ENCODE data around the gene P2RX4.
"Not testable (repeated sequence)": the region's sequence is repeated elsewhere in the genome, so short reads cannot be mapped to it uniquely, and the experiment has no call there.

The P2RX4 gene

GRCh38 chr12:121229826-121230537, 20.1 kb downstream of the P2RX4 start:
- not testable (repeated sequence) for FAIRE-seq
- peak; percentile 95 for DNase-seq (ENCODE audit: insufficient read length, low spot score)
- peak; percentile 68 for TF ChIP-seq CTCF (IDR thresholded peaks at IDR 0.05; ENCODE audit: insufficient read depth, missing control alignments)

GRCh38 chr12:121230538-121230907, 20.6 kb downstream of the P2RX4 start:
- FAIRE-seq = no peak

GRCh38 chr12:121232163-121232562, 22.2 kb downstream of the P2RX4 start:
- no peak for TF ChIP-seq CTCF (IDR thresholded peaks at IDR 0.05; ENCODE audit: insufficient read depth, missing control alignments)
- FAIRE-seq (no peak), DNase-seq (ENCODE audit: insufficient read length, low spot score) (no peak)

More at GRCh38 chr12:121230538-121230907, 20.6 kb downstream of the P2RX4 start:
- no peak for DNase-seq (ENCODE audit: insufficient read length, low spot score)
- TF ChIP-seq CTCF (IDR thresholded peaks at IDR 0.05; ENCODE audit: insufficient read depth, missing control alignments) = no peak

GRCh38 chr12:121232977-121233627, 23.2 kb downstream of the P2RX4 start:
- no peak for DNase-seq (ENCODE audit: insufficient read length, low spot score)
- no peak for TF ChIP-seq CTCF (IDR thresholded peaks at IDR 0.05; ENCODE audit: insufficient read depth, missing control alignments)
- no peak for FAIRE-seq

- no peak for TF ChIP-seq CTCF (IDR thresholded peaks at IDR 0.05; ENCODE audit: insufficient read depth, missing control alignments)
- no peak for DNase-seq (ENCODE audit: insufficient read length, low spot score)
- no peak for FAIRE-seq
Observed at GRCh38 chr12:121233628-121234020, 23.7 kb downstream of the P2RX4 start.

- DNase-seq (ENCODE audit: insufficient read length, low spot score) (no peak), FAIRE-seq (no peak)
- TF ChIP-seq CTCF (IDR thresholded peaks at IDR 0.05; ENCODE audit: insufficient read depth, missing control alignments) = no peak
Observed at GRCh38 chr12:121236776-121237175, 26.8 kb downstream of the P2RX4 start.

GRCh38 chr12:121237415-121237814, 27.5 kb downstream of the P2RX4 start:
- TF ChIP-seq CTCF (IDR thresholded peaks at IDR 0.05; ENCODE audit: insufficient read depth, missing control alignments) = no peak
- no peak for FAIRE-seq

More at GRCh38 chr12:121237415-121237814, 27.5 kb downstream of the P2RX4 start:
- no peak for DNase-seq (ENCODE audit: insufficient read length, low spot score)
